Measurements from ENCODE around the gene C2orf78.
A peak's percentile ranks its signal among the peaks of the same experiment; 100 is the strongest.

The C2orf78 gene

GRCh38 chr2:73823916-73824523 lies 40.0 kb downstream of the C2orf78 start:
- DNase-seq (ENCODE audit: low read depth, low spot score), result peak; percentile 70
- POLR2A ChIA-PET, result no interaction called here
- H3K4me3 ChIP-seq (ENCODE audit: low read depth, low read length), result no peak overlapping the region
- CTCF ChIA-PET, result interaction anchor here (0.6 to 9.5 kb wide), 51 partner anchors 9 to 765 kb away, joined by 3 to 221 read pairs (median 4); partner anchors contain the start of genes BOLA3 and MTHFD2
- TF ChIP-seq CTCF (IDR thresholded peaks at IDR 0.05; ENCODE audit: insufficient read depth, low read length, missing control alignments), result peak; percentile 71

- H3K4me3 ChIP-seq (ENCODE audit: low read depth, low read length), result no peak overlapping the region
- no peak for DNase-seq (ENCODE audit: low read depth, low spot score)
- no peak for TF ChIP-seq CTCF (IDR thresholded peaks at IDR 0.05; ENCODE audit: insufficient read depth, low read length, missing control alignments)
- POLR2A ChIA-PET, result no interaction called here
- CTCF ChIA-PET, result interaction anchor here (1.0 to 9.5 kb wide), 12 partner anchors 13 to 510 kb away, joined by 3 to 221 read pairs (median 16); partner anchors contain the start of gene BOLA3
Observed at GRCh38 chr2:73825408-73825807, 41.4 kb downstream of the C2orf78 start.

- peak; percentile 24 for TF ChIP-seq CTCF (IDR thresholded peaks at IDR 0.05; ENCODE audit: insufficient read depth, low read length, missing control alignments)
- DNase-seq (ENCODE audit: low read depth, low spot score), result no peak
- ChIA-PET POLR2A (interaction anchor here (1.1 kb wide), 1 partner anchor 324 kb away, joined by 3 read pairs; no protein-coding TSS in a partner anchor), CTCF (interaction anchor here (0.7 to 9.5 kb wide), 21 partner anchors 11 to 564 kb away, joined by 3 to 221 read pairs (median 4); partner anchors contain the start of gene BOLA3)
- no peak overlapping the region for H3K4me3 ChIP-seq (ENCODE audit: low read depth, low read length)
Observed at GRCh38 chr2:73827018-73827417, 43.0 kb downstream of the C2orf78 start.

GRCh38 chr2:73827660-73828388 lies 43.8 kb downstream of the C2orf78 start:
- H3K4me3 ChIP-seq (ENCODE audit: low read depth, low read length), result peak overlapping the region; percentile 82
- ChIA-PET POLR2A (interaction anchor here (0.8 to 1.1 kb wide), 4 partner anchors 11 to 369 kb away, joined by 3 to 5 read pairs (median 3); no protein-coding TSS in a partner anchor), CTCF (interaction anchor here (0.7 to 9.5 kb wide), 22 partner anchors 11 to 507 kb away, joined by 3 to 221 read pairs (median 4); partner anchors contain the start of gene BOLA3)
- no peak for TF ChIP-seq CTCF (IDR thresholded peaks at IDR 0.05; ENCODE audit: insufficient read depth, low read length, missing control alignments)
- DNase-seq (ENCODE audit: low read depth, low spot score), result no peak

- ChIA-PET CTCF (interaction anchor here (0.6 to 9.5 kb wide), 18 partner anchors 10 to 507 kb away, joined by 3 to 221 read pairs (median 4); partner anchors contain the start of gene BOLA3), POLR2A (interaction anchor here (0.8 to 1.0 kb wide), 4 partner anchors 11 to 369 kb away, joined by 3 to 5 read pairs (median 3); no protein-coding TSS in a partner anchor)
- TF ChIP-seq CTCF (IDR thresholded peaks at IDR 0.05; ENCODE audit: insufficient read depth, low read length, missing control alignments), result no peak
- no peak for DNase-seq (ENCODE audit: low read depth, low spot score)
- H3K4me3 ChIP-seq (ENCODE audit: low read depth, low read length), result peak overlapping the region; percentile 82
Observed at GRCh38 chr2:73828389-73828817, 44.4 kb downstream of the C2orf78 start.

Data from AG04449 (cell line).